Measurements from ENCODE around the gene XG.

- TF ChIP-seq ZFP30 (CRISPR knock-in tag; IDR thresholded peaks at IDR 0.05): no peak
- TF ChIP-seq, protein P1, sequence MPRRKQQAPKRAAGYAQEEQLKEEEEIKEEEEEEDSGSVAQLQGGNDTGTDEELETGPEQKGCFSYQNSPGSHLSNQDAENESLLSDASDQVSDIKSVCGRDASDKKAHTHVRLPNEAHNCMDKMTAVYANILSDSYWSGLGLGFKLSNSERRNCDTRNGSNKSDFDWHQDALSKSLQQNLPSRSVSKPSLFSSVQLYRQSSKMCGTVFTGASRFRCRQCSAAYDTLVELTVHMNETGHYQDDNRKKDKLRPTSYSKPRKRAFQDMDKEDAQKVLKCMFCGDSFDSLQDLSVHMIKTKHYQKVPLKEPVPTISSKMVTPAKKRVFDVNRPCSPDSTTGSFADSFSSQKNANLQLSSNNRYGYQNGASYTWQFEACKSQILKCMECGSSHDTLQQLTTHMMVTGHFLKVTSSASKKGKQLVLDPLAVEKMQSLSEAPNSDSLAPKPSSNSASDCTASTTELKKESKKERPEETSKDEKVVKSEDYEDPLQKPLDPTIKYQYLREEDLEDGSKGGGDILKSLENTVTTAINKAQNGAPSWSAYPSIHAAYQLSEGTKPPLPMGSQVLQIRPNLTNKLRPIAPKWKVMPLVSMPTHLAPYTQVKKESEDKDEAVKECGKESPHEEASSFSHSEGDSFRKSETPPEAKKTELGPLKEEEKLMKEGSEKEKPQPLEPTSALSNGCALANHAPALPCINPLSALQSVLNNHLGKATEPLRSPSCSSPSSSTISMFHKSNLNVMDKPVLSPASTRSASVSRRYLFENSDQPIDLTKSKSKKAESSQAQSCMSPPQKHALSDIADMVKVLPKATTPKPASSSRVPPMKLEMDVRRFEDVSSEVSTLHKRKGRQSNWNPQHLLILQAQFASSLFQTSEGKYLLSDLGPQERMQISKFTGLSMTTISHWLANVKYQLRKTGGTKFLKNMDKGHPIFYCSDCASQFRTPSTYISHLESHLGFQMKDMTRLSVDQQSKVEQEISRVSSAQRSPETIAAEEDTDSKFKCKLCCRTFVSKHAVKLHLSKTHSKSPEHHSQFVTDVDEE (CRISPR knock-in tag; IDR thresholded peaks at IDR 0.05): no peak
- TF ChIP-seq ARNTL (CRISPR knock-in tag; IDR thresholded peaks at IDR 0.05; ENCODE audit: borderline replicate concordance, low read depth): no peak
- TF ChIP-seq ESRRG (CRISPR knock-in tag; IDR thresholded peaks at IDR 0.05): no peak
- TF ChIP-seq TCF4 (CRISPR knock-in tag; IDR thresholded peaks at IDR 0.05; ENCODE audit: borderline replicate concordance): no peak
- TF ChIP-seq CREB5 (CRISPR knock-in tag; IDR thresholded peaks at IDR 0.05; ENCODE audit: low read depth): no peak
- TF ChIP-seq ZC3H10 (CRISPR knock-in tag; IDR thresholded peaks at IDR 0.05): no peak
- no peak for TF ChIP-seq OSR1 (CRISPR knock-in tag; IDR thresholded peaks at IDR 0.05)
- TF ChIP-seq BACH2 (CRISPR knock-in tag; IDR thresholded peaks at IDR 0.05; ENCODE audit: borderline replicate concordance): no peak
- no peak for TF ChIP-seq PATZ1 (CRISPR knock-in tag; IDR thresholded peaks at IDR 0.05; ENCODE audit: borderline replicate concordance)
- no peak for TF ChIP-seq ISL1 (CRISPR knock-in tag; IDR thresholded peaks at IDR 0.05)
- no peak for TF ChIP-seq ZNF70 (CRISPR knock-in tag; IDR thresholded peaks at IDR 0.05)
These were observed 43.8 kb upstream of the XG start for GRCh38 chrX:2708021-2708420.

Data from SK-N-SH treated with all-trans-retinoic acid at 6 μM for 48 hours (cell line).